ENCODE data around the gene RNF7.

GRCh38 chr3:141723255-141723654 lies 14.8 kb upstream of the RNF7 start:
- no peak for TF ChIP-seq EZH2 (IDR thresholded peaks at IDR 0.05; ENCODE audit: borderline replicate concordance, low read depth, low read length, severe bottlenecking)
- TF ChIP-seq, protein P1, sequence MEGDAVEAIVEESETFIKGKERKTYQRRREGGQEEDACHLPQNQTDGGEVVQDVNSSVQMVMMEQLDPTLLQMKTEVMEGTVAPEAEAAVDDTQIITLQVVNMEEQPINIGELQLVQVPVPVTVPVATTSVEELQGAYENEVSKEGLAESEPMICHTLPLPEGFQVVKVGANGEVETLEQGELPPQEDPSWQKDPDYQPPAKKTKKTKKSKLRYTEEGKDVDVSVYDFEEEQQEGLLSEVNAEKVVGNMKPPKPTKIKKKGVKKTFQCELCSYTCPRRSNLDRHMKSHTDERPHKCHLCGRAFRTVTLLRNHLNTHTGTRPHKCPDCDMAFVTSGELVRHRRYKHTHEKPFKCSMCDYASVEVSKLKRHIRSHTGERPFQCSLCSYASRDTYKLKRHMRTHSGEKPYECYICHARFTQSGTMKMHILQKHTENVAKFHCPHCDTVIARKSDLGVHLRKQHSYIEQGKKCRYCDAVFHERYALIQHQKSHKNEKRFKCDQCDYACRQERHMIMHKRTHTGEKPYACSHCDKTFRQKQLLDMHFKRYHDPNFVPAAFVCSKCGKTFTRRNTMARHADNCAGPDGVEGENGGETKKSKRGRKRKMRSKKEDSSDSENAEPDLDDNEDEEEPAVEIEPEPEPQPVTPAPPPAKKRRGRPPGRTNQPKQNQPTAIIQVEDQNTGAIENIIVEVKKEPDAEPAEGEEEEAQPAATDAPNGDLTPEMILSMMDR (IDR thresholded peaks at IDR 0.05; ENCODE audit: borderline replicate concordance, extremely low read depth, low read length, poor library complexity, severe bottlenecking), result no peak
